ENCODE results near the gene REX1BD.

REX1BD gene

GRCh38 chr19:18636969-18637629 is 48.5 kb downstream of the REX1BD start, which contains the start of gene KLHL26:
KLHL26 (plus strand) TSS chr19:18637028; CDS start chr19:18637055, 27 bp downstream.
- H3K27ac ChIP-seq, result peak within 1 kb of the TSS in 19 of 21 experiments; percentile 37 to 91 (median 73)
- peak within 1 kb of the TSS; percentile 43 to 82 (median 70) for H3K4me3 ChIP-seq

DNA sequence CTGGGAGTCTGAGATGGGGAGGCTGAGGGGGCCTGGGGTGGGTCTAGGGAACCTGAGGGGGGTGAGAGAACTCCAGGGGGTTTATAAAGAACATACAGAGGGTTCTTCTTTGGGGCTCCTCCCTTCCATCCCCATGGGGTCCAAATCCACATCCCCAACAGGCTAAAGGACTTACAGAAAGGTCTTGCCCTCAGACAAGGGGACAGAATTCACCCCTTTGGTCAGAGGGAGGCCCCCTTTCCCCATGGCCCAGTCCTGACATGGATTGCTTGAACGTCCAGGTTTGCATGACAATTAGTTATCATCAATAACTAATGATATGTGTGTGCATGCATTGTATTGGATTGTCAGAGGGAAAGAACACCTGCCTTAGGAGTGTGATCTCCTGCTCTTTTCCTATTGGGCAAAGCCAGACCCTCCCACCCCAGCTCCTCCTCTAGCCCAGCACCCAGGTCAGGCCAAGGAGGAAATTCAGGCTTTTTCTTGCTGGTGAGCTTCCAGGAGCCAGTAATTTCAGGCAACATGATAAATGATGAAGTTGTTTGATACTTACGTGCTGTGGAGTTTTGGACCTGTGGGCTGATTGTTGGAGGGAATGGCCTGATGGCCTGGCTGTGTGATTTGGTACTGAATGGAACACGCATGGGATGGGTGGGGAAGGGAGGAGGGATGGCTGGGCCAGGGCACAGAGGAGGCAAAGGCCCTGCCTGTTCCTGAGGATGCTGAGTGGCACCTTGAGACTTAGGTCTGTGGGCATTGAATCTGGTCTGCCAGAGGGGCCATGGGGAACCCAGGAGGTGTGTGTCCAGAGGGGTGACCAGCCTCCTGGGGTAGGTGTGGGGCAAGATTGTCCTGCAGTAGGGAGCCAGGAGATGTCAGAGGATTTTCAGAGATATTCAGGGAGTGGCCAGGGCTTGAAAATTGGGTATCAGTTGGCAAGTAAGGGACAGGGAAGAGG is 49.4 kb downstream of the REX1BD start:
- Histone ChIP-seq H3K4me3 (peak overlapping the region in 6 of 7 experiments; percentile 43 to 82 (median 73)), H3K27ac (peak overlapping the region in 13 of 21 experiments; percentile 56 to 91 (median 85))

DNA sequence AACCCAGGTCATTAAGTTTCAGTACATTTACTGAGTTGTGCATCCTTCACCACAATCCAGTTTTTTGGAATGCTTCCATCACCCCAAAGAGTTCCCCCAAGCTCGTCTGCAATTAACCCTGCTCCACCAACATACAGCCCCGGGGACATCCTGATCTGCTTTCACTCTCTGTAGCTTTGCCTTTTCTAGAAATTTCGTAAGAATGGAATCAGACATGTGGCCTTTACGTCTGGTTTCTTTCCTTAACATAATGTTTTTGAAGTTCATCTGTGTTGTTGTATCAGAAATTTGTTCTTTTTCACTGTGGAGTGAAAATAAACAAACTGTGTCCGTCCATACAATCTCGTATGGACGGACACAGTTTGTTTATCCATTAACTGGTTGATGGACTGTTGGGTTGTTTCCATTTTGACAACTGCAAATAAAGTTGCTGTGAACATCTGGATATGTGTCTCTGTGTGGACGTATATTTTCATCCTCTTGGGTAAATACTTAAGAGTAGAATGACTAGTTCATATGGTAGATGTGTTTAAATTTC is 51.2 kb downstream of the REX1BD start:
- no peak overlapping the region for H3K4me3 ChIP-seq
- no peak overlapping the region for H3K27ac ChIP-seq
